HepG2 (cell line): ENCODE results near the gene UST.

Experiments
- GTF2F1 ChIP-seq: fragments of 150-350 bp; IDR thresholded peaks from 2 replicates; pipeline ENCODE4 v1.6.1; 2014; ENCODE audit warnings: low read length
- KLF13 ChIP-seq: sonication (generic); formaldehyde crosslinking; IDR thresholded peaks from 2 replicates; pipeline ENCODE4 v1.4.0; 2020; ENCODE audit warnings: mild to moderate bottlenecking, missing genetic modification reagents
- YY1 ChIP-seq: IDR thresholded peaks from 2 replicates; pipeline ENCODE4 v1.6.1; 2011; ENCODE audit warnings: low read length, low read depth, moderate library complexity, mild to moderate bottlenecking; ENCODE audit not compliant: insufficient read depth, insufficient replicate concordance
- ZNF446 ChIP-seq: sonication (generic); formaldehyde crosslinking; IDR thresholded peaks from 2 replicates; pipeline ENCODE4 v1.5.0; 2020; ENCODE audit warnings: mild to moderate bottlenecking, missing genetic modification reagents
- ZSCAN29 ChIP-seq: sonication (generic); formaldehyde crosslinking; conservative IDR thresholded peaks from 2 replicates; pipeline ENCODE4 v1.4.0; 2020; ENCODE audit warnings: mild to moderate bottlenecking, missing genetic modification reagents
- TF ChIP-seq, protein P1 (sequence below): IDR thresholded peaks from 2 replicates; pipeline ENCODE4 v1.6.1; 2012; ENCODE audit warnings: inconsistent platforms
- TF ChIP-seq, protein P2 (sequence below): sonication (generic); formaldehyde crosslinking; IDR thresholded peaks from 2 replicates; pipeline ENCODE4 v1.4.0; 2020; ENCODE audit warnings: missing genetic modification reagents

DNA sequence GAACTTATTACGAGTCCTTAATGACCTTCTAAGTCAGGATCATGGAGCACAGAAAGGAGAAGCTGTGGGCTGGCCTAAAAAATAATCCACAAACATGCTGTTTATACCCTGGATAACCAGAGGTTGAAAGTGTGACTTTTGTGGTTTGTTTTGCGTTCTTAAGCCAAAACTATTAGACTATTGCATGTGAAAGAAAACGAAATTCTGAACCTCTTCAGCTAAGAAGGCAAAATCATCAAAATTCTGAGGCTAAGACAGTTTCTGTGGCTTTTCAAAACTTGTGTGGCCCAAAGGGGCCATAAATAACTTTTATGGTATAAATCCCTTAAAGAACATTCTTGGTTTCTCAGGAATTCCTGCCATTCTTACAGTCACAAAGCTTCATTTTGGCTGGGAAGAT is 251.0 kb downstream of the UST start:
- TF ChIP-seq GTF2F1 (no peak), ZSCAN29 (no peak), ZNF446 (CRISPR knock-in tag) (no peak), YY1 (no peak), KLF13 (CRISPR knock-in tag) (no peak)
- TF ChIP-seq, protein P1, sequence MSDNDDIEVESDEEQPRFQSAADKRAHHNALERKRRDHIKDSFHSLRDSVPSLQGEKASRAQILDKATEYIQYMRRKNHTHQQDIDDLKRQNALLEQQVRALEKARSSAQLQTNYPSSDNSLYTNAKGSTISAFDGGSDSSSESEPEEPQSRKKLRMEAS = no peak
- TF ChIP-seq, protein P2, sequence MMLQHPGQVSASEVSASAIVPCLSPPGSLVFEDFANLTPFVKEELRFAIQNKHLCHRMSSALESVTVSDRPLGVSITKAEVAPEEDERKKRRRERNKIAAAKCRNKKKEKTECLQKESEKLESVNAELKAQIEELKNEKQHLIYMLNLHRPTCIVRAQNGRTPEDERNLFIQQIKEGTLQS (CRISPR knock-in tag) = no peak
